Naive B cell (primary cell): ENCODE data around the gene RWDD1. TPM values are rescaled to one million over a fixed set of nuclear protein-coding genes. Genes with fewer than 3 reads are reported as not detected.
"Not testable (repeated sequence)": the region's sequence is repeated elsewhere in the genome, so short reads cannot be mapped to it uniquely, and the experiment has no call there.

Source experiments
- ATAC-seq, 2 donors: fragments of 150-1000 bp; cut with Tn5 transposase; 2 replicates each; pipeline ENCODE4 v1.10.0; 2021; ENCODE audit warnings: low read depth in 2 of 2, mild to moderate bottlenecking in 2 of 2, moderate library complexity in 2 of 2
- DNase-seq: peaks from one replicate; pipeline ENCODE4 v3.0.0; 2022
- H3K27ac Mint-ChIP-seq, 6 donors: one replicate each; pipeline ENCODE4 v1.8.0; 2020 to 2022; ENCODE audit warnings: mild to moderate bottlenecking in 6 of 6, mixed read lengths in 6 of 6, moderate library complexity in 5 of 6, inconsistent platforms in 2 of 6
- H3K27me3 Mint-ChIP-seq, 3 donors: one replicate each; pipeline ENCODE4 v1.8.0; 2021 to 2022; ENCODE audit warnings: mixed read lengths in 3 of 3, mild to moderate bottlenecking in 1 of 3
- H3K36me3 Mint-ChIP-seq, 2 donors: one replicate each; pipeline ENCODE4 v1.8.0; 2020 to 2022; ENCODE audit warnings: mixed read lengths in 2 of 2, inconsistent platforms in 1 of 2, mild to moderate bottlenecking in 1 of 2
- H3K4me1 Mint-ChIP-seq, 3 donors: one replicate each; pipeline ENCODE4 v1.8.0; 2020 to 2022; ENCODE audit warnings: mixed read lengths in 3 of 3, inconsistent platforms in 1 of 3, mild to moderate bottlenecking in 1 of 3, moderate library complexity in 1 of 3
- H3K4me3 Mint-ChIP-seq, 8 donors: one replicate each; pipeline ENCODE4 v1.8.0; 2020 to 2022; ENCODE audit warnings: mild to moderate bottlenecking in 8 of 8, mixed read lengths in 8 of 8, moderate library complexity in 8 of 8, inconsistent platforms in 2 of 8
- H3K9me3 Mint-ChIP-seq, 7 donors: one replicate each; pipeline ENCODE4 v1.8.0; 2020 to 2022; ENCODE audit warnings: mixed read lengths in 7 of 7, mild to moderate bottlenecking in 5 of 7, inconsistent platforms in 2 of 7, moderate library complexity in 1 of 7
- polyA plus RNA-seq, 6 donors: library from polyadenylated mRNA; unstranded; fragments of 300-500 nt; fragmentation: Illumina TruSeq; gene quantifications; one replicate each; pipeline ENCODE4 v1.2.3, GENCODE V29; 2021; ENCODE audit warnings: low read depth in 6 of 6

RWDD1 gene
- polyA plus RNA-seq, 6 donors from 2014 or later: 39.7 to 61.6 (median 49.7) TPM

DNA sequence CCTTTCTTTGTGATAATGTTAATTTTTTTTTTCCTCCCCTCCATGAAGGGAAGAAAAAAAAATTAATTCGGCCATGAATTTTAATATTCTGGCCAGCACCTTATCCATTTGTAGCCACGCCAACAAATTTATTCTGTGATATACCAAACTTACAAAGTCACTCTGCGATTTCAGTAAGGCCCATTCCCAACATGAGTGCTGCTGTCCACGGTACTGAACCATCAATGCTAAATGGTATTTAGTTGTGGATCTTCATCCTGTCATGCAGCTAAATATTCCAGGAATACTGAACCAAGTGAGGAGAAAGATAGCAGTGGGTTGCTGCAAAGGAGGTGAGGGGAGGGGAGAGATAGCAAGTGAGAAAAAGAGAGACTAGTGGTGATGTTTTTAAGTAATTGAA is 25.5 kb downstream of the RWDD1 start:
- ATAC-seq (no peak), DNase-seq (no peak)
- peak overlapping the region in 1 of 6 donors; percentile 24 for H3K27ac Mint-ChIP-seq
- peaks cover 18 to 23% of the 10 kb centered on the region in 2 donors for H3K36me3 Mint-ChIP-seq
- H3K4me1 Mint-ChIP-seq: no peaks in the 10 kb centered on the region
- no peaks in the 10 kb centered on the region for H3K27me3 Mint-ChIP-seq
- H3K9me3 Mint-ChIP-seq: no peaks in the 10 kb centered on the region
- no peak overlapping the region for H3K4me3 Mint-ChIP-seq

DNA sequence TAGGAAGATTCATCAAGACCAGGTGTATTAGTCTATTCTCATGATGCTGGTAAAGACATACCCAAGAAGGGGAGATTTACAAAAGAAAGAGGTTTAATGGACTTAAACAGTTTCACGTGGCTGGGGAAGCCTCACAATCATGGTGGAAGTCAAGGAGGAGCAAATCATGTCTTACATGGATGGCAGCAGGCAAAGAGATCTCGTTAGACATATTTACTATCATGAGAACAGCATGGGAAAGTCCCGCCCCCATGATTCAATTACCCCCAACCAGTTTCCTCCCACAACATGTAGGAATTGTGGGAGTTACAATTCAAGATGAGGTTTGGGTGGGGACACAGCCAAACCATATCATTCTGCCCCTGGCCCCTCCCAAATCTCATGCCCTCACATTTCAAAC is 32.6 kb downstream of the RWDD1 start:
- not testable (repeated sequence) for ATAC-seq, H3K27me3 Mint-ChIP-seq, H3K27ac Mint-ChIP-seq, H3K4me3 Mint-ChIP-seq, DNase-seq, H3K4me1 Mint-ChIP-seq
- H3K9me3 Mint-ChIP-seq: peaks cover 10 to 25% (median 12%) of the 10 kb centered on the region in 7 donors
- peaks cover 14 to 20% of the 10 kb centered on the region in 2 donors for H3K36me3 Mint-ChIP-seq

DNA sequence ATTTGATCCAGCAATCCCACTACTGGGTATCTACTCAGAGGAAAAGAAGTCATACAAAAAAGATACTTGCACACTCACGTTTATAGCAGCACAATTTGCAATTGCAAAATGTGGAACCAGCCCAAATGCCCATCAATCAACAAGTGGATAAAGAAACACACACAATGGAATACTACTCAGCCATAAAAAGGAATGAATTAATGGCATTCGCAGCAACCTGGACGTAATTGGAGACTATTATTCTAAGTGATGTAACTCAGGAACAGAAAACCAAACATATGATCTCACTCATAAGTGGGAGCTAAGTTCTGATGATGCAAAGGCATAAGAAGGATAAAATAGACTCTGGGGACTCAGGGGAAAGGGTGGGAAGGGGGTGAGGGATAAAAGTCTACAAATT is 33.6 kb downstream of the RWDD1 start:
- not testable (repeated sequence) for H3K4me3 Mint-ChIP-seq, H3K4me1 Mint-ChIP-seq, ATAC-seq, H3K27ac Mint-ChIP-seq, DNase-seq, H3K27me3 Mint-ChIP-seq
- Mint-ChIP-seq H3K9me3 (peaks cover 10 to 25% (median 12%) of the 10 kb centered on the region in 7 donors), H3K36me3 (peaks cover 14 to 20% of the 10 kb centered on the region in 2 donors)

DNA sequence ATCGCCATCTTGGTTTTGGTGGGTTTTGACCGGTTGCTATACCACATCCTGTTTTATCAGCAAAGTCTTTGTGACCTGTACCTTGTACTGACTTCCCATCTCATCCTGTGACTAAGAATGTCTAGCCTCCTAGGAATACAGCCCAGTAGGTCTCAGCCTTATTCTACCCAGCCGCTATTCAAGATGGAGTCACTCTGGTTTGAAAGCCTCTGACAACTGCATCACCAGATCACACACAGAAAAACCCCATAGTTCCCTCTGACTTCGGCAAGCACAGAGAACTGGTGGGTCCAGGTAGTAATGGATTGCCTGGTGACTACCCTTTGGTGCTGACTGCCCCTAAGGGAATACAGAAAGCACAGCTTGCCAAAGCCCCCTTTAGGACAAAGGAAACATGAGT is 34.6 kb downstream of the RWDD1 start:
- peaks cover 10 to 25% (median 12%) of the 10 kb centered on the region in 7 donors for H3K9me3 Mint-ChIP-seq
- no peak for ATAC-seq

DNA sequence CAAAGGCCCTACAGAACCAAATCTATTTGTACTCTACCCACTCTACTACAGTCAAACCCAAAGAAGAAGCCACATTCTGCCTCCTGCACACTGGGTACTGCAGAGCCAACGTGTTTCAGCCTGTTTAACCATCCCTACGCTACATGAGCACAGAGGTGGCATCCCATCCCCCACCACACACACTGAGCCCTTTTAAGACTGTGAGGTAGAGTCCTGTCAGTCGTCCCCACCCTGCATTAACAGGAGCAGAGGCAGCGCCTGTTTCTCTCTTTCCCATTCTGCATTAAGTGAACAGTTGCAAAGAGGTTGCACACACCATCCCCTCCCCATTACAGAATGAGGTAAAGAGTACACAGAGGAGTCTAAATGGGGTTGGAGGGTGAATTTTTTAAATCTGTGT is 39.8 kb downstream of the RWDD1 start:
- peaks cover 4 to 20% (median 8%) of the 10 kb centered on the region in 3 donors for H3K27me3 Mint-ChIP-seq
- H3K4me1 Mint-ChIP-seq: peaks cover 3 to 4% (median 4%) of the 10 kb centered on the region in 3 donors
- H3K4me3 Mint-ChIP-seq: no peak overlapping the region
- DNase-seq: no peak
- peaks cover 0 to 3% (median 0%) of the 10 kb centered on the region in 7 donors for H3K9me3 Mint-ChIP-seq
- ATAC-seq: no peak
- H3K36me3 Mint-ChIP-seq: no peaks in the 10 kb centered on the region
- no peak overlapping the region for H3K27ac Mint-ChIP-seq

More for the DNA sequence above, 34.6 kb downstream of the RWDD1 start:
- Mint-ChIP-seq H3K36me3 (peaks cover 14 to 20% of the 10 kb centered on the region in 2 donors), H3K4me3 (no peak overlapping the region), H3K27ac (no peak overlapping the region), H3K4me1 (no peaks in the 10 kb centered on the region), H3K27me3 (peaks cover 0 to 10% (median 2%) of the 10 kb centered on the region in 3 donors)
- no peak for DNase-seq

DNA sequence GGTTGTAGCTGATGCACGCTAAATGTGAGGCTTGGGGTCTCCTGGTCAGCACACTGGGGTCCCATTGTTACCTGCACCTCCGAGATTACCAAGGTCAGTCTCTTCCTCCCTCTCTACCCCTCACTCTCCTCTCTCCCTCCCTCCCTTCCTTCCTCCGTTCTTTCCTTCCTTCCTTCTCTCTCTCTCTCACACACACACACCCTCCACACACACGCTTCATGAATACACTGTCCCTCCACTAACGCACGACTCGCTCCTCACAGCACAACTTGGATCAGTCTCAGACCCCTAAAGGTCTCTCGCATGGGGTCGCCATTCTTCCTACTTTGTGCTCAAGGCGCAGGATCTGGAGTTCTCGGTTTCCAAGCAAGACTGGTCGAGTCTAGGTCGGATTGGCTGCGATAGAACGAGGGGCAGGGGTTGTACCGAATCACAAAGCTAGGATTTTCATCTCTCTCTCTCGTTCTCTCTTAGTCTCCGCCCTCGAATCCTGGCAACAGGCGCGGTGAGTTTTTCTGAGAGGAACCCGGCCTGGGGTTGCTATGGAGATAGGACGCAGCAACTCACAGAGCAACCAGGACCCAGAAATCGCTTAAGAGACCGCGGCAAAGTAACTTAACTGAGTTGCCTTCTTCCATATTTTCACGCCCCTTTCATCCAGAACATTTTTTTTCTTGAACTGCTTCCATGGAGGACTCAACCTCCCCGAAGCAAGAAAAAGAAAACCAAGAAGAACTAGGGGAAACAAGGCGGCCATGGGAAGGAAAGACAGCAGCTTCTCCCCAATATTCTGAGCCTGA is 44.8 kb downstream of the RWDD1 start, which contains the start of gene RSPH4A:
RSPH4A (plus strand) TSS at position 543 of the 800 bp plus-strand sequence; CDS start at position 688, 145 bp downstream.
- ATAC-seq: peak; percentile 94 to 95
- Mint-ChIP-seq H3K9me3 (peaks cover 0 to 2% (median 0%) of the 10 kb centered on the region in 7 donors), H3K27ac (peak within 1 kb of the TSS in 5 of 6 donors; percentile 40 to 93 (median 65)), H3K4me3 (peak within 1 kb of the TSS; percentile 67 to 92 (median 85)), H3K4me1 (peaks cover 14 to 17% (median 15%) of the 10 kb centered on the region in 3 donors), H3K27me3 (peaks cover 4 to 18% (median 8%) of the 10 kb centered on the region in 3 donors), H3K36me3 (no peaks in the 10 kb centered on the region)
- peak; percentile 73 for DNase-seq

DNA sequence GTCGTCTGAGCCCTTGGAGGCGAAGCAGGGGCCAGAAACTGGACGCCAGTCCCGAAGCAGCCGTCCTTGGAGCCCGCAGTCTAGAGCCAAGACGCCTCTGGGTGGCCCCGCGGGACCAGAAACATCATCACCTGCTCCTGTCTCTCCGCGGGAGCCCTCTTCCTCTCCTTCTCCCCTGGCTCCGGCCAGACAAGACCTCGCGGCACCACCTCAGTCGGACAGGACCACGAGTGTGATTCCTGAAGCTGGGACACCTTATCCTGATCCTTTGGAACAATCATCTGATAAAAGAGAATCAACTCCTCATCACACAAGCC is 45.4 kb downstream of the RWDD1 start:
- ATAC-seq (peak; percentile 36 to 40), DNase-seq (peak; percentile 11)
- peaks cover 0 to 18% (median 8%) of the 10 kb centered on the region in 3 donors for H3K27me3 Mint-ChIP-seq
- H3K4me1 Mint-ChIP-seq: peaks cover 14 to 17% (median 15%) of the 10 kb centered on the region in 3 donors
- peaks cover 0 to 2% (median 0%) of the 10 kb centered on the region in 7 donors for H3K9me3 Mint-ChIP-seq
- peak overlapping the region; percentile 67 to 92 (median 85) for H3K4me3 Mint-ChIP-seq
- H3K27ac Mint-ChIP-seq: peak overlapping the region in 5 of 6 donors; percentile 40 to 93 (median 65)
- no peaks in the 10 kb centered on the region for H3K36me3 Mint-ChIP-seq

DNA sequence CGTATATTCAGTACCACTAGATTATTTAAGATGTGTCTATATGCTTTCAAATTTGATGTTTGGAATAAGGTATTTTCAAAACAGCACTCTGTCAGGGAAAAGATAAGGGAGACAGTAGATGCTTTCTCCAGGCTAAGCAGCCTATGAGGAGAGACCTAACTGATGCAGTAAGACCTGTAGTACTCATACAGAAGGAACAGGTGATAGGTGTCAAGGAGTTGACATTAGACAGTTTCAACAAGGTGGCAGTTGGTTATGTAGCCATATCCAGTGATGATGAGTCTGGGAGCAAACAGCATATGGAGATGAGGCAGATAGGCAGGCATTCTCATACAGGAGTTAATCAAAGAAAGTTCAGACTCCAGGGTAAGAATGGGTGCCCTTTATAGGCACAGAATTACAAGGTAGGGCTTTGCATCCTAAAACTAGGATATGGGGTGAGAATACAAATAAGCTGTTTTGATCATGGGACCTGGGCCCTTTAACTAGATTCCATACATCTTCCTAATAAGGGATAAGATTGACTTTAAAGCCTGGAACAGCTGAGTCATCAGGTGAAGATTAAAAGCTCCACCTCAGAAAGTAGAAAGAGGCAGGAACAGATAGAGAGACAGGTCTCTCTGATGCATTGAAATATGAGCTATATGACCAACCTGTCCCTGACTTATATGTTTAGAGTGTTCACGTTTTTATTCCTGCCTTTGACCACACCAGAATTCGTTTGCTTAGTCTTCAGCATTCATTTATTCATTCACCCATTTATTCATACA is 52.9 kb downstream of the RWDD1 start:
- Mint-ChIP-seq H3K4me3 (no peak overlapping the region), H3K27ac (no peak overlapping the region), H3K9me3 (peaks cover 0 to 8% (median 0%) of the 10 kb centered on the region in 7 donors), H3K27me3 (no peaks in the 10 kb centered on the region), H3K36me3 (no peaks in the 10 kb centered on the region), H3K4me1 (peaks cover 0 to under 1% (median 0%) of the 10 kb centered on the region in 3 donors)
- ATAC-seq (no peak), DNase-seq (no peak)

DNA sequence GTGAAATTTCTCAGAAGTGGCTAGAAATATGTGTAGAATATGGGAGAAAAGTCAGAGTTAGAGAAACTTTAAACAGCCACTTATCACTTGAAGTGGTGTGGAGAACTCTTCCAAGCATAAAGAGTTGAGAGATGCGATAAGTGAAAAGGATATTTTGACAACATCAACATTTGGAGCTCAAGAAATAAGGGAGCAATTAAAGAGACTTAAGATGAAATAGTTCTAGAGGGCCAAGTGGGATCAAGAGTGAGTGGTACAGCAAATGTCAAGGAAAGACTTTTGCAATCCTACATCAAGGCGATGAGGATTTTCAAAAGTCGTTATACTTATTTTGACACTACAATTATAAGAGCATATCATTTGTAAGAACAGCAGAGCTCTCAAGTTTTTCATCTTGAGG is 54.6 kb downstream of the RWDD1 start:
- Mint-ChIP-seq H3K27ac (no peak overlapping the region), H3K27me3 (no peaks in the 10 kb centered on the region), H3K4me3 (no peak overlapping the region), H3K4me1 (peaks cover 0 to 13% (median 10%) of the 10 kb centered on the region in 3 donors), H3K36me3 (no peaks in the 10 kb centered on the region), H3K9me3 (peaks cover 0 to 8% (median 0%) of the 10 kb centered on the region in 7 donors)
- ATAC-seq (no peak), DNase-seq (no peak)

DNA sequence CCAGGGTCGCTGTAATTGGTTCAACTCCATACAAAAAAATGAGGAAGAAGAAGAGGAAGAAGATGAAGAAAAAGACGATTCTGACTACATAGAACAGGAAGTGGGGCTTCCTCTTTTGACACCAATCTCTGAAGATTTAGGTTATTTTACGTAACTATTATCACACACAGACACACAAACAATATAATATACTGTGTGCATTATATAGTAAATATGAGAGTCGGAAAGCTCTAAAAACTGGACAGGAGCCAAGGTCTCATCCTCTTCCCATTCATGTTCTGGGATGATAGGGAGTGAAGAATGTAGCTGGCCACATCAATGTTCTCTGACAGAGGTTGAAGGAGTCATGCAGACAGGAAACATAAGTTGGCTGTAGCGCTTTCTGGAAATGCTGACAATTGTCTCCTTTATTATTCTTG is 58.3 kb downstream of the RWDD1 start:
- H3K27ac Mint-ChIP-seq: peak overlapping the region in 1 of 6 donors; percentile 34
- no peak for DNase-seq
- peaks cover 9 to 10% of the 10 kb centered on the region in 2 donors for H3K36me3 Mint-ChIP-seq

DNA sequence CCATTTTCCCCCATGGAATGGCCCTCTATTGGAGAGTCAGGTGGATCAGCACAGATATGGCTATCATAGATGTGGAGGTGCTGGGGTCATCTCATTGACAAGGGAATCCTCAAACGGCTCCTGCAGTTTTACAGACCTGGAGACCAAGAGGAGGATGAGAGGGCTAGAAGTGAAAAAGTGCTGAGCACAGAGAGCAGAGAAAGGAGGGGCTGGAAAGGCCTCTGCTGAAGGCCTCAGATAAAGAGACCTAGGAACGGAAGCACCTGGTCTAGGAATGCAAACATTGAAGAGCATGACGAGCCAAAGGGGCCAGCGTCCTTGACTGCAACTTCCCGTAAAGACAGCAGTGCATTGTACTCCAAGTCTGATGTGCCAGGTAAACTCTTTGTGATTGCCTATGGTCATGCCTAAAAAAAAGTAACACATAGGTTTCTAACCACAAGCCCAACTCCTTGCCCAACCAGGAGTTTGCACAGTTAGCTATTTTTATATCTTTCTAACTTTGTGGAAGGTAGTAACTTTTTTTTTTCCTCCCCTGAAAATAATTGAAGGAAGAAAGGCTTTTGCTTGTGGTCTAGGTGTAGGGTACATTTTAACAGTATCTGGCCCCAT is 60.2 kb downstream of the RWDD1 start:
- Mint-ChIP-seq H3K36me3 (peaks cover 9 to 10% of the 10 kb centered on the region in 2 donors), H3K9me3 (peaks cover 0 to 8% (median 0%) of the 10 kb centered on the region in 7 donors), H3K4me3 (peak overlapping the region in 1 of 8 donors; percentile 23), H3K4me1 (peaks cover 0 to 22% (median 13%) of the 10 kb centered on the region in 3 donors), H3K27me3 (no peaks in the 10 kb centered on the region), H3K27ac (peak overlapping the region in 1 of 6 donors; percentile 35)
- DNase-seq (peak; percentile 7), ATAC-seq (peak; percentile 52 to 82)

More for the DNA sequence above, 58.3 kb downstream of the RWDD1 start:
- no peaks in the 10 kb centered on the region for H3K27me3 Mint-ChIP-seq
- H3K9me3 Mint-ChIP-seq: peaks cover 0 to 8% (median 0%) of the 10 kb centered on the region in 7 donors
- H3K4me3 Mint-ChIP-seq: peak overlapping the region in 1 of 8 donors; percentile 44
- ATAC-seq: peak in 1 of 2 donors; percentile 62
- H3K4me1 Mint-ChIP-seq: peaks cover 0 to 22% (median 13%) of the 10 kb centered on the region in 3 donors

DNA sequence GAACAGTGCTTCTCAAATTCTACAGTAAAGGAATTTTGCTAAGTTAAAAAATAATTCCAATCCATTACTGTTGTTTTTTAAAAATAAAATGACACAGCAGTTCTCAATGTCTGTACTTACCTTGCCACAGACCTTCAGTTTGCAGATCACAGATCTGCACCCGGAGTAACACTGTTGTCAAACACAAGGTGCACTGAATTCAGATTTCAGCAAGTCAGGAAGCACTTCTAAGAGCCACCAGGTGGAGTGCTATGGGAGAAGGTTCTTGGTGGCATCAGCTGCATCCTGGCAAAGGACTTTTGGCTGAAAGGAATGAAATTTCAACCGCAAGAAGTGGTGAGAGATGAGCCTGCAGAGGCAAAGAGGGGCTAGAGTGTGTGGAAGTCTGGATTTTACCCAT is 62.4 kb downstream of the RWDD1 start:
- peaks cover 0 to 22% (median 13%) of the 10 kb centered on the region in 3 donors for H3K4me1 Mint-ChIP-seq
- DNase-seq: no peak
- ATAC-seq: no peak
- H3K36me3 Mint-ChIP-seq: peaks cover 9 to 10% of the 10 kb centered on the region in 2 donors
- no peaks in the 10 kb centered on the region for H3K9me3 Mint-ChIP-seq
- H3K27ac Mint-ChIP-seq: peak overlapping the region in 1 of 6 donors; percentile 49
- no peak overlapping the region for H3K4me3 Mint-ChIP-seq
- no peaks in the 10 kb centered on the region for H3K27me3 Mint-ChIP-seq
